KBM-7 (cell line): Measurements from ENCODE around the gene CLMN.

Source experiments
- DNase-seq: peaks from one replicate; pipeline ENCODE4 v3.0.0-alpha.2; 2015
- in situ Hi-C: fragments of 300-500 bp; cut with MboI; formaldehyde crosslinking; loops from 2 replicates; pipeline ENCODE4 v1.14.3; 2020; ENCODE audit warnings: low sequenced_read_pairs, low pct_unique_long_range_greater_than_20kb, mixed read lengths

Gene CLMN

GRCh38 chr14:95345032-95345431 is 25.3 kb upstream of the CLMN start:
- in situ Hi-C loops: no loop called here
- DNase-seq: no peak

- DNase-seq: no peak
- in situ Hi-C loops: no loop called here
These were observed 24.8 kb upstream of the CLMN start for GRCh38 chr14:95344536-95344935.

- DNase-seq: no peak
- in situ Hi-C loops: no loop called here
These were observed 21.9 kb upstream of the CLMN start for GRCh38 chr14:95341564-95341963.

GRCh38 chr14:95341115-95341514 is 21.4 kb upstream of the CLMN start:
- in situ Hi-C loops: no loop called here
- DNase-seq: no peak

GRCh38 chr14:95340201-95340697 is 20.5 kb upstream of the CLMN start:
- no peak for DNase-seq
- in situ Hi-C loops: no loop called here

- no peak for DNase-seq
- in situ Hi-C loops: no loop called here
These were observed 19.7 kb upstream of the CLMN start for GRCh38 chr14:95339301-95339865.

- in situ Hi-C loops: no loop called here
- DNase-seq: no peak
These were observed 18.7 kb upstream of the CLMN start for GRCh38 chr14:95338436-95338835.

- in situ Hi-C loops: no loop called here
- no peak for DNase-seq
These were observed 17.4 kb upstream of the CLMN start for GRCh38 chr14:95337041-95337595.

GRCh38 chr14:95336192-95336760 is 16.6 kb upstream of the CLMN start:
- in situ Hi-C loops: no loop called here
- DNase-seq: no peak

- DNase-seq: no peak
- in situ Hi-C loops: no loop called here
These were observed 15.4 kb upstream of the CLMN start for GRCh38 chr14:95335071-95335470.

GRCh38 chr14:95334044-95334443 is 14.3 kb upstream of the CLMN start:
- no peak for DNase-seq
- in situ Hi-C loops: no loop called here

GRCh38 chr14:95332641-95333040 is 12.9 kb upstream of the CLMN start:
- in situ Hi-C loops: no loop called here
- DNase-seq: no peak

- in situ Hi-C loops: no loop called here
- DNase-seq: no peak
These were observed 12.2 kb upstream of the CLMN start for GRCh38 chr14:95331708-95332408.

- in situ Hi-C loops: no loop called here
- no peak for DNase-seq
These were observed 11.1 kb upstream of the CLMN start for GRCh38 chr14:95330591-95331370.

- no peak for DNase-seq
- in situ Hi-C loops: no loop called here
These were observed 10.2 kb upstream of the CLMN start for GRCh38 chr14:95329941-95330340.

- DNase-seq: no peak
- in situ Hi-C loops: no loop called here
These were observed 9.2 kb upstream of the CLMN start for GRCh38 chr14:95328729-95329503.

- in situ Hi-C loops: no loop called here
- no peak for DNase-seq
These were observed 8.1 kb upstream of the CLMN start for GRCh38 chr14:95327558-95328374.

GRCh38 chr14:95326987-95327386 is 7.3 kb upstream of the CLMN start:
- no peak for DNase-seq
- in situ Hi-C loops: no loop called here
